HepG2 (cell line): ENCODE measurements around the gene UNC13D. TPM values are rescaled to one million over a fixed set of nuclear protein-coding genes. Genes with fewer than 3 reads are reported as not detected.
A peak's percentile ranks its signal among the peaks of the same experiment; 100 is the strongest.

Experiments
- BORCS8-MEF2B ChIP-seq: sonication (generic); formaldehyde crosslinking; IDR thresholded peaks from 2 replicates; pipeline ENCODE4 v1.8.0; 2022; ENCODE audit warnings: mild to moderate bottlenecking, missing genetic modification reagents
- FOXO1 ChIP-seq: sonication (generic); formaldehyde crosslinking; IDR thresholded peaks from 2 replicates; pipeline ENCODE4 v1.4.0; 2020; ENCODE audit warnings: missing genetic modification reagents
- KMT2A ChIP-seq: sonication (generic); formaldehyde crosslinking; IDR thresholded peaks from 2 replicates; pipeline ENCODE4 v1.4.0; 2020; ENCODE audit warnings: missing genetic modification reagents
- NCOA5 ChIP-seq: sonication (generic); formaldehyde crosslinking; IDR thresholded peaks from 2 replicates; pipeline ENCODE4 v1.4.0; 2020; ENCODE audit warnings: missing genetic modification reagents
- NFE2 ChIP-seq: sonication (generic); formaldehyde crosslinking; IDR thresholded peaks from 2 replicates; pipeline ENCODE4 v1.4.0; 2020; ENCODE audit warnings: missing genetic modification reagents
- PITX1 ChIP-seq: sonication (generic); formaldehyde crosslinking; IDR thresholded peaks from 2 replicates; pipeline ENCODE4 v1.5.1; 2020; ENCODE audit warnings: mild to moderate bottlenecking, missing genetic modification reagents
- TOPORS ChIP-seq: sonication (generic); formaldehyde crosslinking; IDR thresholded peaks from 2 replicates; pipeline ENCODE4 v1.8.0; 2023; ENCODE audit warnings: mild to moderate bottlenecking, missing genetic modification reagents
- ZNF101 ChIP-seq: sonication (generic); formaldehyde crosslinking; IDR thresholded peaks from 2 replicates; pipeline ENCODE4 v1.4.0; 2020; ENCODE audit warnings: mild to moderate bottlenecking, low read depth, missing genetic modification reagents, borderline replicate concordance
- ZNF121 ChIP-seq: sonication (generic); formaldehyde crosslinking; IDR thresholded peaks from 2 replicates; pipeline ENCODE4 v1.5.0; 2020; ENCODE audit warnings: mild to moderate bottlenecking, missing genetic modification reagents
- ZNF441 ChIP-seq: sonication (generic); formaldehyde crosslinking; IDR thresholded peaks from 2 replicates; pipeline ENCODE4 v1.7.0; 2021; ENCODE audit warnings: missing genetic modification reagents, borderline replicate concordance
- polyA plus RNA-seq, 8 experiments: library from polyadenylated mRNA; depleted of rRNA in 3 of 8; stranded (reverse) in 7 of 8; unstranded in 1 of 8; fragments of >200 nt; fragmentation: Illumina TruSeq in 4 of 8; extraction: Trizol in 4 of 8; gene quantifications; 2 replicates each; pipeline versions ENCODE4 v1.2.1 to v1.2.3, GENCODE V29; 2011 to 2016; ENCODE audit warnings: low read depth in 4 of 8, missing spikeins in 1 of 8, mixed read lengths in 1 of 8; ENCODE audit not compliant: insufficient read depth in 1 of 8
- total RNA-seq, 5 experiments: library from RNA; depleted of rRNA; stranded (reverse); fragments of >200 nt; fragmentation: Illumina TruSeq; extraction: Trizol; gene quantifications; 2 replicates each; pipeline ENCODE4 v1.2.3, GENCODE V29; 2016; ENCODE audit warnings: low read depth in 1 of 5
- TF ChIP-seq, protein P1 (sequence below): IDR thresholded peaks from 2 replicates; pipeline ENCODE4 v1.4.0; 2020; ENCODE audit warnings: mild to moderate bottlenecking, missing genetic modification reagents
- TF ChIP-seq, protein P2 (sequence below): sonication (generic); formaldehyde crosslinking; IDR thresholded peaks from 2 replicates; pipeline ENCODE4 v1.5.1; 2020; ENCODE audit warnings: missing genetic modification reagents, mild to moderate bottlenecking, borderline replicate concordance
- TF ChIP-seq, protein P3 (sequence below): IDR thresholded peaks from 2 replicates; pipeline ENCODE4 v1.6.1; 2016; ENCODE audit warnings: low read depth, borderline replicate concordance
- TF ChIP-seq, protein P4 (sequence below): sonication (generic); formaldehyde crosslinking; IDR thresholded peaks from 2 replicates; pipeline ENCODE4 v1.4.0; 2020; ENCODE audit warnings: missing genetic modification reagents
- TF ChIP-seq, protein P5 (sequence below): sonication (generic); formaldehyde crosslinking; IDR thresholded peaks from 2 replicates; pipeline ENCODE4 v1.8.0; 2023; ENCODE audit warnings: mild to moderate bottlenecking, missing genetic modification reagents
- TF ChIP-seq, protein P6 (sequence below): sonication (generic); formaldehyde crosslinking; IDR thresholded peaks from 2 replicates; pipeline ENCODE4 v1.5.1; 2020; ENCODE audit warnings: mild to moderate bottlenecking, missing genetic modification reagents, moderate library complexity

UNC13D gene
- total and polyA plus RNA-seq, 2 of the 13 experiments (the other 11 are each of a cell fraction or from before 2014, with no cell fraction given) = 29.7 to 42.7 TPM

DNA sequence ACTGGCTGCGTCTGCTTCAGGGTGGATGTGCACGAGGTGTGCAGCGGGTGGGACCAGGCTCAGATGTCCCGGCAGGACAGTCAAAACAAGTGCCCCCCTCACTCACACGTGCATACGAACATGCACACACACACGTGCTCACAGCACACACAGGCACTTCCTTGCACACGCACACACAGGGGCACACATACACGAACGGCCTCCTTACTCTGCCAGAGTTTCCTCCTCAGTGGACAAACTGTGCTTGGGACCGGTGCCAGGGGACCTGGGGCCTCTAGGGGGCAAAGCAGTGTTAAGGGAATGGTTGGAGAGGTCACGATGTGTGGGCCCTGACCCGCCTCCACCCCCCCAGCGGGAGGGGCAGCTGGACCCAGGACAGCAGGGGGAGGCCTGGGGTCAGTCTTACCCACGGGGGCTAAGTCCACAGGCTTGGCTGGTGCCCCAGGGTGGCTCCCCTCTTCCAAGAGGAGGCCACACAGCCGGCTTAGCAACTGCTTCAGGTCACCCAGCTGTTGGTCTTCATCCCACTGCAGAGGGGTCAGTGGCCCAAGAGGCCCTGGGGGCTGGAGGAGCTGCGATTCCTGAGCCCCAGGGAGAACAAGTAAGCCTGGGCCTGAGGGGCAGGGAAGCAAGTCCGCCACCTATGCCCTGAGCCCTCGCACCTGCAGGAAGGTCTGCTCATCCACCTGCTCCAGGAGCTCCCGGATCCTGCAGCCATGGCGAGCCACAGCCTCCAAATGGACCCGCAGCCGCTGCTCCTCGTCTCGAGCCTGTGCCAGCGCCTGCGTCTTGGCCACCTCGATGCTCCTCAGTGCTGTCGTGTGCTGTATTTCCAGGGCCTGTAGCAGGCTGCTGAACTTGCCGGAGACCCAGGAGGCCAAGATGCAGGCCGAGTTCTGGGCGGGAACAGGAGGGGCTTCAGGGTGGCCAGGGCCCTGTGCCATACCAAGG is 47.7 kb upstream of the UNC13D start (continued):
- TF ChIP-seq ZNF121 (peak; percentile 96), TOPORS (CRISPR knock-in tag) (peak; percentile 21; the same call in 1 of the 2 replicates), NCOA5 (0 out of 2 replicates have a peak, but pooled peaks have one; percentile 47), BORCS8-MEF2B (CRISPR knock-in tag) (peak; percentile 6), PITX1 (CRISPR knock-in tag) (peak; percentile 85), ZNF441 (no peak), ZNF101 (CRISPR knock-in tag) (no peak), KMT2A (CRISPR knock-in tag) (peak; percentile 29), NFE2 (CRISPR knock-in tag) (no peak), FOXO1 (CRISPR knock-in tag) (peak; percentile 55)
- TF ChIP-seq, protein P1, sequence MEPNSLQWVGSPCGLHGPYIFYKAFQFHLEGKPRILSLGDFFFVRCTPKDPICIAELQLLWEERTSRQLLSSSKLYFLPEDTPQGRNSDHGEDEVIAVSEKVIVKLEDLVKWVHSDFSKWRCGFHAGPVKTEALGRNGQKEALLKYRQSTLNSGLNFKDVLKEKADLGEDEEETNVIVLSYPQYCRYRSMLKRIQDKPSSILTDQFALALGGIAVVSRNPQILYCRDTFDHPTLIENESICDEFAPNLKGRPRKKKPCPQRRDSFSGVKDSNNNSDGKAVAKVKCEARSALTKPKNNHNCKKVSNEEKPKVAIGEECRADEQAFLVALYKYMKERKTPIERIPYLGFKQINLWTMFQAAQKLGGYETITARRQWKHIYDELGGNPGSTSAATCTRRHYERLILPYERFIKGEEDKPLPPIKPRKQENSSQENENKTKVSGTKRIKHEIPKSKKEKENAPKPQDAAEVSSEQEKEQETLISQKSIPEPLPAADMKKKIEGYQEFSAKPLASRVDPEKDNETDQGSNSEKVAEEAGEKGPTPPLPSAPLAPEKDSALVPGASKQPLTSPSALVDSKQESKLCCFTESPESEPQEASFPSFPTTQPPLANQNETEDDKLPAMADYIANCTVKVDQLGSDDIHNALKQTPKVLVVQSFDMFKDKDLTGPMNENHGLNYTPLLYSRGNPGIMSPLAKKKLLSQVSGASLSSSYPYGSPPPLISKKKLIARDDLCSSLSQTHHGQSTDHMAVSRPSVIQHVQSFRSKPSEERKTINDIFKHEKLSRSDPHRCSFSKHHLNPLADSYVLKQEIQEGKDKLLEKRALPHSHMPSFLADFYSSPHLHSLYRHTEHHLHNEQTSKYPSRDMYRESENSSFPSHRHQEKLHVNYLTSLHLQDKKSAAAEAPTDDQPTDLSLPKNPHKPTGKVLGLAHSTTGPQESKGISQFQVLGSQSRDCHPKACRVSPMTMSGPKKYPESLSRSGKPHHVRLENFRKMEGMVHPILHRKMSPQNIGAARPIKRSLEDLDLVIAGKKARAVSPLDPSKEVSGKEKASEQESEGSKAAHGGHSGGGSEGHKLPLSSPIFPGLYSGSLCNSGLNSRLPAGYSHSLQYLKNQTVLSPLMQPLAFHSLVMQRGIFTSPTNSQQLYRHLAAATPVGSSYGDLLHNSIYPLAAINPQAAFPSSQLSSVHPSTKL (CRISPR knock-in tag) = peak; percentile 67; the same call in 1 of the 2 replicates
- TF ChIP-seq, protein P2, sequence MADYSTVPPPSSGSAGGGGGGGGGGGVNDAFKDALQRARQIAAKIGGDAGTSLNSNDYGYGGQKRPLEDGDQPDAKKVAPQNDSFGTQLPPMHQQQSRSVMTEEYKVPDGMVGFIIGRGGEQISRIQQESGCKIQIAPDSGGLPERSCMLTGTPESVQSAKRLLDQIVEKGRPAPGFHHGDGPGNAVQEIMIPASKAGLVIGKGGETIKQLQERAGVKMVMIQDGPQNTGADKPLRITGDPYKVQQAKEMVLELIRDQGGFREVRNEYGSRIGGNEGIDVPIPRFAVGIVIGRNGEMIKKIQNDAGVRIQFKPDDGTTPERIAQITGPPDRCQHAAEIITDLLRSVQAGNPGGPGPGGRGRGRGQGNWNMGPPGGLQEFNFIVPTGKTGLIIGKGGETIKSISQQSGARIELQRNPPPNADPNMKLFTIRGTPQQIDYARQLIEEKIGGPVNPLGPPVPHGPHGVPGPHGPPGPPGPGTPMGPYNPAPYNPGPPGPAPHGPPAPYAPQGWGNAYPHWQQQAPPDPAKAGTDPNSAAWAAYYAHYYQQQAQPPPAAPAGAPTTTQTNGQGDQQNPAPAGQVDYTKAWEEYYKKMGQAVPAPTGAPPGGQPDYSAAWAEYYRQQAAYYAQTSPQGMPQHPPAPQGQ (CRISPR knock-in tag) = 0 out of 2 replicates have a peak, but pooled peaks have one; percentile 47
- TF ChIP-seq, protein P3, sequence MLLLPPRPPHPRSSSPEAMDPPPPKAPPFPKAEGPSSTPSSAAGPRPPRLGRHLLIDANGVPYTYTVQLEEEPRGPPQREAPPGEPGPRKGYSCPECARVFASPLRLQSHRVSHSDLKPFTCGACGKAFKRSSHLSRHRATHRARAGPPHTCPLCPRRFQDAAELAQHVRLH = peak; percentile 50; the same call in 1 of the 2 replicates
- TF ChIP-seq, protein P4, sequence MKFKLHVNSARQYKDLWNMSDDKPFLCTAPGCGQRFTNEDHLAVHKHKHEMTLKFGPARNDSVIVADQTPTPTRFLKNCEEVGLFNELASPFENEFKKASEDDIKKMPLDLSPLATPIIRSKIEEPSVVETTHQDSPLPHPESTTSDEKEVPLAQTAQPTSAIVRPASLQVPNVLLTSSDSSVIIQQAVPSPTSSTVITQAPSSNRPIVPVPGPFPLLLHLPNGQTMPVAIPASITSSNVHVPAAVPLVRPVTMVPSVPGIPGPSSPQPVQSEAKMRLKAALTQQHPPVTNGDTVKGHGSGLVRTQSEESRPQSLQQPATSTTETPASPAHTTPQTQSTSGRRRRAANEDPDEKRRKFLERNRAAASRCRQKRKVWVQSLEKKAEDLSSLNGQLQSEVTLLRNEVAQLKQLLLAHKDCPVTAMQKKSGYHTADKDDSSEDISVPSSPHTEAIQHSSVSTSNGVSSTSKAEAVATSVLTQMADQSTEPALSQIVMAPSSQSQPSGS (CRISPR knock-in tag) = no peak; the same call in 1 of the 2 replicates
- TF ChIP-seq, protein P5, sequence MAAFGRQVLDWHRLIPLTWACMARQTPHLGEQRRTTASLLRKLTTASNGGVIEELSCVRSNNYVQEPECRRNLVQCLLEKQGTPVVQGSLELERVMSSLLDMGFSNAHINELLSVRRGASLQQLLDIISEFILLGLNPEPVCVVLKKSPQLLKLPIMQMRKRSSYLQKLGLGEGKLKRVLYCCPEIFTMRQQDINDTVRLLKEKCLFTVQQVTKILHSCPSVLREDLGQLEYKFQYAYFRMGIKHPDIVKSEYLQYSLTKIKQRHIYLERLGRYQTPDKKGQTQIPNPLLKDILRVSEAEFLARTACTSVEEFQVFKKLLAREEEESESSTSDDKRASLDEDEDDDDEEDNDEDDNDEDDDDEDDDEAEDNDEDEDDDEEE (CRISPR knock-in tag) = peak; percentile 32; the same call in 1 of the 2 replicates
- TF ChIP-seq, protein P6, sequence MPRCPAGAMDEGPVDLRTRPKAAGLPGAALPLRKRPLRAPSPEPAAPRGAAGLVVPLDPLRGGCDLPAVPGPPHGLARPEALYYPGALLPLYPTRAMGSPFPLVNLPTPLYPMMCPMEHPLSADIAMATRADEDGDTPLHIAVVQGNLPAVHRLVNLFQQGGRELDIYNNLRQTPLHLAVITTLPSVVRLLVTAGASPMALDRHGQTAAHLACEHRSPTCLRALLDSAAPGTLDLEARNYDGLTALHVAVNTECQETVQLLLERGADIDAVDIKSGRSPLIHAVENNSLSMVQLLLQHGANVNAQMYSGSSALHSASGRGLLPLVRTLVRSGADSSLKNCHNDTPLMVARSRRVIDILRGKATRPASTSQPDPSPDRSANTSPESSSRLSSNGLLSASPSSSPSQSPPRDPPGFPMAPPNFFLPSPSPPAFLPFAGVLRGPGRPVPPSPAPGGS = no peak
